ENCODE results near the gene HLTF.

The HLTF gene

GRCh38 chr3:149016669-149017541 lies 69.4 kb downstream of the HLTF start:
- DNase-seq, result no peak

GRCh38 chr3:149016242-149016641 lies 70.1 kb downstream of the HLTF start:
- DNase-seq, result no peak

- DNase-seq, result no peak
These were observed 70.9 kb downstream of the HLTF start for GRCh38 chr3:149015393-149015792.

GRCh38 chr3:149013726-149014125 lies 72.6 kb downstream of the HLTF start:
- DNase-seq, result no peak

GRCh38 chr3:149011676-149012075 lies 74.7 kb downstream of the HLTF start:
- DNase-seq, result no peak

- no peak for DNase-seq
These were observed 75.4 kb downstream of the HLTF start for GRCh38 chr3:149010966-149011365.

- DNase-seq, result no peak
These were observed 75.8 kb downstream of the HLTF start for GRCh38 chr3:149010504-149010951.

GRCh38 chr3:149009732-149010131 lies 76.6 kb downstream of the HLTF start:
- DNase-seq, result no peak

- no peak for DNase-seq
These were observed 78.6 kb downstream of the HLTF start for GRCh38 chr3:149007567-149008257.

GRCh38 chr3:149005416-149005815 lies 80.9 kb downstream of the HLTF start:
- DNase-seq, result no peak

- no peak for DNase-seq
These were observed 81.7 kb downstream of the HLTF start for GRCh38 chr3:149004622-149005021.

GRCh38 chr3:149003653-149004305 lies 82.6 kb downstream of the HLTF start:
- no peak for DNase-seq

- DNase-seq, result no peak
These were observed 84.6 kb downstream of the HLTF start for GRCh38 chr3:149001727-149002126.

- DNase-seq, result no peak
These were observed 86.1 kb downstream of the HLTF start for GRCh38 chr3:149000206-149000745.

GRCh38 chr3:148999806-149000205 lies 86.5 kb downstream of the HLTF start:
- DNase-seq, result no peak

- no peak for DNase-seq
These were observed 87.5 kb downstream of the HLTF start for GRCh38 chr3:148998715-148999423.

- DNase-seq, result no peak
These were observed 88.0 kb downstream of the HLTF start for GRCh38 chr3:148998297-148998696.

- DNase-seq, result no peak
These were observed 88.7 kb downstream of the HLTF start for GRCh38 chr3:148997623-148998022.

- DNase-seq, result no peak
These were observed 93.6 kb downstream of the HLTF start for GRCh38 chr3:148992635-148993255.

GRCh38 chr3:148992027-148992634 lies 94.2 kb downstream of the HLTF start:
- no peak for DNase-seq

GRCh38 chr3:148991219-148992026 lies 94.9 kb downstream of the HLTF start, which contains the start of gene GYG1:
TSS of gene GYG1 (plus strand) at chr3:148991540. CDS start at chr3:148991641, 101 bp downstream.
- peak; percentile 58 for DNase-seq
